ENCODE results near the gene STK35. TPM values are rescaled to one million over a fixed set of nuclear protein-coding genes. Genes with fewer than 3 reads are reported as not detected.

The STK35 gene
- total and polyA plus RNA-seq, 2 of the 8 experiments (the other 6 are each of a cell fraction or from before 2014, with no cell fraction given), result 24.9 to 45.0 TPM

DNA sequence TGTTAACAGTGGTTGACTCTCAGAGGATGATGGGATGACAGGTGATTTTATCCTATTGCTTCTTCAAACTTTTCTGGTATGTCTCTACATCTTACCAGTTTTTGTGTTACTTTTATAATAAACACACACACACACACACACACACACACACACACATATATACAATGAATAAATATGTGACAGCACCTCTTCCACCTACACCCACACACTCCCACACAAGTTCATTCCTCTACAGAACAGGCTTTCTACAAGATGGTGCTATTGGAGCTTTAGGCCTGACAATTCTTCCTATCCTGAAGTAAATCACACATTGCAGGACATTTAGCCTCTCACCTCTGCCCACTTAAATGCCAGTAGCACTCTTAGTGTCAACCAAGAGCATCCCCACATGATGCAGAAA lies 46.7 kb upstream of the STK35 start (continued):
- TF ChIP-seq FOSL1 (IDR thresholded peaks at IDR 0.05; ENCODE audit: insufficient read depth, low read depth, low read length), result no peak
- TF ChIP-seq CHD2 (IDR thresholded peaks at IDR 0.05; ENCODE audit: low read length), result no peak
- TF ChIP-seq TCF12 (IDR thresholded peaks at IDR 0.05; ENCODE audit: low read depth, low read length), result no peak
- TF ChIP-seq TBP (IDR thresholded peaks at IDR 0.05; ENCODE audit: low read depth, low read length), result no peak
